GM12872 (cell line): ENCODE data around the gene E4F1.

ENCODE experiments used
- CTCF ChIP-seq: IDR thresholded peaks from 3 replicates; pipeline ENCODE4 v1.5.1; 2011; ENCODE audit warnings: low read depth, mild to moderate bottlenecking, low read length, moderate library complexity; ENCODE audit not compliant: insufficient read depth

The E4F1 gene

DNA sequence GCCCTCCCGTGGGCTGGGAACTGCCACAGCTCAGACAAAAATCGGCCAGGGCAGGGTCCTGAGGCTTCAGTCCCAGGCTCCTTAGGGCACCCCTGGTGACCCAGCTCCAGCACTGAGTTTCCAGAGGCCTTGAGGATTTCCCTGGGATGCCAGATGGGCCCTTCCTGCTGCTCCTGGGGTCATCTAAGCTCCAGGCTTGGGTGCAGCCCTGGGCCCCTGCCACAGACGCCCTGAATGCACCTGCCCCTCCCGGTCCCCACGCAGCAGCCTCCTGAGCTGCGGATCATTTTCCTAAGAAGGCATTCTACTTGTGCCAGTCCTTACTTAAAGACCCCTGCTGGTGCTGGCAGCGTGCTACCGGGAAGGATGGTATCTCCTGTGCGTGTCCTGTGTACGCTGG is 50.5 kb downstream of the E4F1 start:
- TF ChIP-seq CTCF, result no peak

GRCh38 chr16:2275476-2276367 is 52.3 kb downstream of the E4F1 start:
- TF ChIP-seq CTCF, result no peak

GRCh38 chr16:2276368-2277195 is 53.2 kb downstream of the E4F1 start:
- no peak for TF ChIP-seq CTCF

GRCh38 chr16:2277466-2278271 is 54.3 kb downstream of the E4F1 start:
- TF ChIP-seq CTCF, result no peak

GRCh38 chr16:2278272-2278608 is 54.8 kb downstream of the E4F1 start:
- no peak for TF ChIP-seq CTCF

DNA sequence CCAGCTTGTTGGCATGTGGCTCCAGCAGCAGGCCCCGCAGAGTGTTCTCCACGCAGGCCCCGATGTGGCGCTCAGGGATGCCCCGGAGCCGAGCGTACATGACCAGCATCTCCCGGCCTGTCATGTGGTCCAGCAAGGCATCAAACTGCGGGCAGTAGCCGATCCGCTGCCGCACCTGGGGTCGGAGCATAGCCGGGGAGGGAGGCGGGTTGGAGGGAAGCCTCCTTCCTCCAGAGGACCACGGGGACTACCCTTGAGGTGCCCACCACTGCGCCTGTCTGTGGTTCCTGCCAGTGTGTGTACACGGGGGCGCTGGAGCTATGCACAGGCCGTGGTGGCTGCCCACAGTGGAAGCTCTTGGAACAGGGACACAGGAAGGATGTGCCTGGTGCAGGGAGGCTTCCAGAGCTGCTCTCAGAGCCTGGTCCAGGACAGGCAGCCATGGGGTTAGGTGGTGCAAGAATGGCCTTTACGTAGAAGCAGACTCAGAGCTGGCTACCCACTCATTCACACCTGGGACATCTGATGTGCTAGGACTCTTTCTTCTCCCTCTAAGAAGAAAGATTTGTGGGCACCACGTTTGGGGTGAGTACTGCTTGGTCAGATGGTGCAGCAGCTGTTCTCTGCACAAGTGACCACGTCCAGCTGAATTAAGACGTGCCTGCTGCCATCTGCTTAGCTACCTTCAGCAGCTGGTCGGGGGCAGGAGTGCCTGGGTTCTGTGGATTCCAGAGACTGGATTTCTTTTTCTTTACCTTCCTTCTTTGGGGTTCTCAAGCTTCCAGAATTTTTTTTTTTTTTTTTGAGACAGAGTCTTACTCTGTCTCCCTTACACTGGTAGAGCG is 55.8 kb downstream of the E4F1 start:
- TF ChIP-seq CTCF, result no peak
